GM21786 (cell line): ENCODE measurements around the gene ECE2.

Experiments
- ATAC-seq: cut with Tn5 transposase; IDR thresholded peaks from one replicate; pipeline ENCODE4 v1.9.1; 2021; ENCODE audit not compliant: unreplicated experiment

Gene ECE2

DNA sequence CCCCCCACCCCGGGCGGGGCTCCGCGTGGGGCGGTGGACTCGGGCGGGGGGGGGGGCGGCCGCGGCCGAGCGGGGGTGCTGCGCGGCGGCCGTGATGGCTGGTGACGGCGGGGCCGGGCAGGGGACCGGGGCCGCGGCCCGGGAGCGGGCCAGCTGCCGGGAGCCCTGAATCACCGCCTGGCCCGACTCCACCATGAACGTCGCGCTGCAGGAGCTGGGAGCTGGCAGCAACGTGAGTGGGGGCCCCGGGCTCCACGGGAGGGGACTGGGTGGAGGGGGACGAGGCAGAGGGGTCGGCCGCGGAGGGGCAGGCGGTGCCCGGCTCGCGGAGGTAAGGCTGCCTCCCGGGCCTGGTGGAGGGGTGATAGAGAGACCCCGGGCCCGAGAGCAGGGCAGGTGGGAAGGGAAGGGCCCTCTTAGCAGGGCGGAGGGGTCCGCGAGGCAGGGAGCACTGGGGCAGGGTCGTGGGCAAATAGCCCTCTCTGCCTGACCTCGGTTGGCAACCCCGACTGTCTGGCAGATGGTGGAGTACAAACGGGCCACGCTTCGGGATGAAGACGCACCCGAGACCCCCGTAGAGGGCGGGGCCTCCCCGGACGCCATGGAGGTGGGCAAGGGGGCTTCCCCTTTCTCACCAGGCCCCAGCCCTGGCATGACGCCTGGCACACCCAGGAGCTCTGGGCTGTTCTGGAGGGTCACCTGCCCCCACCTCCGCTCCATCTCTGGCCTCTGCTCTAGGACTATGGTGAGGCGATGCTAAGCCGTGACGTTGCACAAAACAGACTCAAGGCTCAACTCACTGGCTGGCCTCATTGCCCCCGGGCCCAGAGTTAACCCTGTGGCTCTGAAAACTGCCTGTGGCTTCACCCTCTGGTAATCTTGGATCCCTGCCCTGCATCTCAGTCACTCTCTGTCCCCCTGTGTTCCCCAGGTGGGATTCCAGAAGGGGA lies at the start of gene ECE2:
ECE2 (plus strand) TSS at position 62 of the 950 bp plus-strand sequence; CDS start at position 194, 132 bp downstream.
- ATAC-seq, result no peak

DNA sequence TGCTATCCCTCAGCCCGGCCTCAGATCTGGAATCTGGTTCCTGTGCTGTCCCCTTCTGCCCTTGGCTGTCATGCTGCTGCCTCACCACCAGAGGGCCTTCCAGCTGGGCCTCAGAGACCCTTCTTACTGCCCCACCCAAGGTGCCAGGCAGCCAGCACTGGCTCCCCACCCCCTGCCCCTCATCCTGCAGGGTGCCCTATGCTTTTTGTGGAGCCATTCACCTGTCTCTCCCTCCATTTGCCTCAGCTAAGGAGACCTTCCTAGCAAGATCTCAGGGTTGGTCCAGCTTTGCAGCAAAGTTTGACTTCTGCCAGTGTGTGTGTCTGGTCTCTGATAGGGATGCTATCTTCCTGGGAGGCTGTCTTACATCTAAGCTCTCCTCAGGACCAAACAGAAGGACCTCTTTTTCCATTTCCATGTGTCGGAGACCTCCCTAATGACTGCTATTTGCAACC lies 48.3 kb upstream of the ECE2 start:
- ATAC-seq, result no peak

DNA sequence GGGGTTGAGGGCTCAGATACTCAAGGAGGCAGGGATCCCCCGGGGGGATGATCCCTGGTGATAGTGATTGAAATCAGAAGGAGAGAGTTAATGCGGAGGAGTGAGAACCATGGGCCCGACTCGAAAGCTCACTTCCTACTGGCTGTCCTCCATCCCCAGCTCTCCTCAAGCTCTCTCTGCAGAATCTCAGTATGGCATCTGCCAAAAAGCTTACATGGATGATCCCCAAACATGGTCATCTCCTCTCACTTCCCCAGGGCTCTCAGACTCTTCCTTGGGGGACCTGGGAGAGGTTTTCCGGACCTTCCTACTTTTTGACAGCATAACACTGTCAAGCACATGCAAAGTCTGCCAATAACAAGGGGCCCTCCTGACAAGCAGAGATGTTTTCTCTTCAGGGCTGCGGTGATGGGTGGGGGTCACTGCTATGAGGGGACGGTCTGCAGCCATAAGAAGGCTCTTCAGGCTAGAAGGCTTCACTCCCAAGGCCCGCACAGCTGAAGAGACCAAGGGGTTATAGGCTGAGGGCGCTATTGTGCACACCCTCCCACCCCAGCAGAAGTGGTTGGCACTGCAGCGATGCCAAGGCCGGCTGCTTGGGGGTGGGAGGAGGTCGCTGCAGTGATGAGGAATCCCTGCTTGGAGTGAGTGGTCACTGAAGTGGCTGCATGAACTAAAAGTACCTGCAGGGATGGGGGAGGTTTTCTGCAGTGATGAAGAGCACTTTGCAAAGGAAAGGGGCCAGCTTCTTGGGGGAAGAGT lies 47.3 kb upstream of the ECE2 start:
- ATAC-seq, result no peak

DNA sequence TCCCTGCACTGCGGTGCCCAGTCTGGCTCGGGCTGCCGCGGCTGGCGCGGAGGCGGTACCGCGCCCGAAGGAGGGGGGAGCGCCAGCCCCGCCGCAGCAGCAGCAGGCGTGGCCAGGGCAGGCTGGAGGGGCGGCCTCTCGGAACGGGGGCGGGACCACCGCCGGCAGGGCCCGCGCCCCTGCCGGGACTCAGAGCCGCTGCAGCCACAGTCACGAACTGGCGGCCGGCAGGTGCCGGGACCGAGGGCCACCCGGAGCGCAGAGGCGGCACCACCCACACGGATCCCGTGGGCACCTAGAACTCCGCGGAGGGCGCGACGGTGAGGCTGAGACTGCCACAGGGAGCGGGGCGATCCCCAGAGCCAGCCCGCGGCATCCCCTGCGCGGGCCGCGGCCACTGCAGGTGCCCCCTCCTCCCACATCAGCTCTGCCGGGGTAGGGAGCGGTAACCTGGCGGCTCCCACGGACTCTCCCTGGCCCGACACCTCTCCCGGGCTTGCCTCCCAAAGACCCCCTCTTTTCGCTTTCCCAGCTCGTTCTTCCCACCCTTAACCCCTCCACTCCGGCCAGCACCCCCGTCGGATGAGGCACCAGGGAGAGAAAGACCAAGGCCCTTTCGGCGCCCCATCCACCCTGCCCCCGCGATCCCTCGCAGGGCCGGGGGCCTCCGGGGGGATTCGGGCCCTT lies 46.3 kb upstream of the ECE2 start, which contains the start of gene VWA5B2:
VWA5B2 (plus strand) TSS at position 192 of the 687 bp plus-strand sequence. CDS start 944 bp downstream, outside the sequence.
- ATAC-seq, result peak; percentile 65

DNA sequence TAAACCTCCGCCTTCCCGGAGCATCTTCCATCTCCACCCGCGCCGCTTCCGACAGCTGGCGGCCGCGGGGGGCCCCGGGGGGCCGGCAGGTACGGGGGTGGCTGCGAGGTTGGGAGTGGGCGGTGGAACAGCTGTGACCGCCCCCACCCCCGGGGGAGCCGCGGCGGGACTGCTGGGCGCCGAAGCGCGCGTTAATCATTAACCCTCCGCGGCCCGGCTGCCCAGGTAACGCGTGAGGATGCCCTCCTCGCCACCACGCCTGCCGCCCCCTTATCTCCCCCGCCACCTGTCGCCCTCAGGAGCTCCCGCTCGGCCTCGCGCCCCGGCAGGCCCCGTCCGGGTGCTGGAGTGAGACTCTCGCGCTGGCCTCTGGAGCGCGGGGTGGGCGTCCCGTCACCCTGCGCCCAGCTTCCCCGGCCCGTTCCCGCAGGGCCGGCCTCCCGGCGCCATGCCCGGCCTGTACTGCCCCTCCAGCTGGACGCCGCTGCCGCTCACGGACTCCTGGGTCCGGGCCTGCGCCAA lies 45.7 kb upstream of the ECE2 start:
- no peak for ATAC-seq

DNA sequence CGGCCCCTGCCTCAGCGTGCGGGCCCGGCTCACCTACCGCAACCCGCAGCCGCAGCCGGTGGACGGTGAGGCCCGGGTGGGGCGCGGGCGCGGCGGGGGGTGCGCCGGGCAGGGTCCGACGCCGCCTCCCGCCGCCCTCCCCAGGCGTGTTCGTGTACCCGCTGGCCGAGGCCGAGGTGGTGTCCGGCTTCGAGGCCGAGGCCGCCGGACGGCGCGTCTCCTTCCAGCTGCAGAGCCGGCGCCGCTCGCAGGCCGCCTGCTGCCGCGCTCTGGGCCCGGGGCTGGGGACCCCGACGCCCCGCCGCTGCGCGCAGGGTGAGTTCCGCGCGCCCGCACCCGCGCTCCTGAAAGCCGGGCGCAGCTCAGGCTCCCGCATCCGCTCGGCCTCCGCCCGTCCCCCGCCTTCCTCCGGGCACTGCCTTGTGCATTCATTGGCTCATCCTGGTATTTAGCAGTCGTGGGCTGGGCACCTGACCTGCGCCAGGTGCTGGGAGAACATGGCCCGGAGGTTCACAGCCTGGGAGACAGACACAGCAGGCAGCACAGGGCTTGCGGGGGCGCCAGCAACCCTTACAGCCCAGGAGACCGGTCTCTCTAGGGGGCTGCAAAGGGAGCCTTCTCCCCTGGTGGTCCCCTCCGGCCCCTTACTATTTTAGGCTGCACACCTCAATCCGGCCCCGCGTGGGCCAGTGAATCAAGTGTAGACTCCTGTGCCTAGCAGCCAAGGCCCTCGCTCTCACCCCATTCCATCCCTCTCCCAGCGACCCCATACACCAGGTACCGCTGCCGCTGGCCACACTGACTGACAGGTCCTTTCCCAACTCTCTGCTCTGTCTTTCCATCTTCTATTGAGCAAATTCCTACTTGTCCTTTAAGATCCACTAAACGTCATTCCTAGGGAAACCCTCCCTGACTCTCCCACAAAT lies 45.0 kb upstream of the ECE2 start:
- no peak for ATAC-seq

DNA sequence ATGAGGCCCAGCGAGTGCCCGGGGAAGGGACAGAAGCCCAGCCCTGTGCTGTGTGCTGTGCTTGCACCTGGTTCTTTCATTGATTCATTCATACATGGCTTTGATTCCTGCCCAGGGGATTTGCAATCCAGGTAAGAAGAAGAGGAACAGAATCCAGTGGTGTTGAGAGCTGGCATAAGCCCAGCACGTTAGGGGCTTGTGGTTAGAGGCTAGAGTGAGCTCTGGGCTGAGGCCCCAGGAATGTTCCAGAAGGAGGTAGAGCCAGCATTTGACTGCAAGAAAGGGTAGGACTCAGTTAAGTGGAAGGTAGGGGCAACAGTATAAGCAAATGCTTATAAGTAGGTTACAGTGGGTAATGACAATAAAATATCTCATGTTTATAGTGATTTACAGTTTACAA lies 44.2 kb upstream of the ECE2 start:
- no peak for ATAC-seq

DNA sequence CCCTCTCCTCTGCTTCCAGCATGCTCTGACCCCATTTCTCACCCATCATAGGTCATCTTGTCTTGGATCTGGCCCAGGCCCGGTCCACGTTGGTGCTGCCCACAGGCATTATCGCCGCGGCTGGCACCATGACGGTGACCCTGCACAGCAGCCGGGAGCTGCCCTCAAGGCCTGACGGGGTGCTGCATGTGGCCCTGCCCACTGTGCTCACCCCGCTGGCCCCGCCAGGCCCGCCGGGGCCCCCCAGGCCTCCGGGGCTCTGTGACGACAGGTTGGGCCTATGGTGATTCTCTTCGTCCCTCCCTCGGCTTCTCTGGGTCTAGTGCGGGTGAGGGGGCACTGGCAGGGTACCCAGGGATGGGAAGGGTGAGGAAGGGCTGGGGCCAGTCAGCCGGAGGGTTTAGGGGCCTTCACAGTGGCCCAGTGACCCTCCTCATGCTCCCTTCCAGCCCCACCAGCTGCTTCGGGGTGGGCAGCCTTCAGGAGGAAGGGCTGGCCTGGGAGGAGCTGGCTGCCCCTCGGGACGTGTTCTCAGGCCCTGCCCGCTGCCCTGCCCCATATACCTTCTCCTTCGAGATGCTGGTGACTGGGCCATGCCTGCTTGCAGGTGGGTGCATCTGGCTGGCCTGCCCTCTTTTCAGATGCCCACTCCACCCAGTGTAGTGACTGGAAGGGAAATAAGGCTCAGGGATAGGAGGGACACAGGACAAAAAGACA lies 42.5 kb upstream of the ECE2 start:
- ATAC-seq, result no peak

DNA sequence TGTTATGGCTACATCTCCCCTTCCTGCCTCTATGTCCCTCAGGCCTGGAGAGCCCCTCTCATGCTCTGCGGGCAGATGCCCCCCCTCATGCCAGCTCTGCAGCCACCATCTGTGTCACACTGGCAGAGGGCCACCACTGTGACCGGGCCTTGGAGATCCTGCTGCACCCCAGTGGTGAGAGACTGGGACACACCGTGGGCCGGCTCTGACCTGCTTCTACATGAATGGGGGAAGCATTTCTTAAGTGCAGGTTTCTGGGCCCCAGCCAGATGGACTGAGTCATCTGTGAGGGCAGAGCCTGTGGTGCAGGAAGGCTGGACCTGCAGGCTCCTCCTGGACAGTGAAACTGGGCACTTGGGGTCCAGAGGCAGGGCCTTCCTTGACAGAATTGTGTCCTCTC lies 41.6 kb upstream of the ECE2 start:
- no peak for ATAC-seq

DNA sequence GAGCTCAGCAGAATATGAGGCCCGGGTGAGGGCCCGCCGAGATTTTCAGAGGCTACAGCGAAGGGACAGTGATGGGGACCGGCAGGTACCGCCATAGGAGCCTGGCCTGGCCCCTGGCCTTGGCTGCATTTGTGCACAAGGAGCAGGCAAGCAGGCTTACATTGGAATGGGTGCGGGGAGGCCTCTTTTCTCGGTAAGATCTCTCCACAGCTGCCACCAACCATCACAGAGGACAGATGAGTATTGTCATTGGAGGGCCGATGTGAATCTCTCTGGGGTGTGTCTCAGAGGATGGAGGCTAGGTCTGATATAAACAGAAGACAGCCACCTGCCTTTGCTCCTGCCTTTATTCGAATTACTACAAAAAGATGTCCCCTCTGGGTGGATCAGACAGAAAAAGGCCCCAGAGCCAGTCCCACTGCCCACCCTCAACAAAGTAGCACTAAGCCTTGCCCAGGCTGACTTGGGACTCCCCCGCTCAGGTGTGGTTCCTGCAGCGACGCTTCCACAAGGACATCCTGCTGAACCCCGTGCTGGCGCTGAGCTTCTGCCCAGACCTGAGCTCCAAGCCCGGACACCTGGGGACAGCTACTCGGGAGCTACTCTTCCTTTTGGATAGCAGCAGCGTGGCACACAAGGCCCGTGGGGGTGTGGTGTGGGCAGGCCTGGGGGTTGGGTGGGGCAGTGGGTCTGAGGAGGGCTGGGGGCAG lies 41.0 kb upstream of the ECE2 start:
- ATAC-seq, result no peak

DNA sequence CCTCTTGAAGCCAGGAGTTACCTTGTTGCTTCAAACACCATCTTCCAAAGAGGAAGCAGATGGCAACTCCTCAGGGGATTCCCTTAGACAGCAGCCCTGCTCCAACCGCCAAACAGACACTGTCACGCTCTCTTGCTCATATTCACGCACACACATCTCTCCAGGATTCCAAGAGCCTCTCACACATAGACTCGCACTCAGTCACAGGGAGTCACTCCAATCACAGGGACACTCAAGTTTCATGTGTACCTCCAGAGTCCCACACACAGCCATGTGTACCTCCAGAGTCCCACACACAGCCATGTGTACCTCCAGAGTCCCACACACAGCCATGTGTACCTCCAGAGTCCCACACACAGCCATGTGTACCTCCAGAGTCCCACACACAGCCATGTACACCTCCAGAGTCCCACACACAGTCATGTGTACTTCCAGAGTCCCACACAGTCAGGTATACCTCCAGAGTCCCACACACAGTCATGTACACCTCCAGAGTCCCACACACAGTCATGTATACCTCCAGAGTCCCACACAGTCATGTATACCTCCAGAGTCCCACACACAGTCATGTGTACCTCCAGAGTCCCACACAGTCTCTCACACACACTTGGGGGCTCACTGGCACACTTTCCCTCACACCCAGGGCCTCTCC lies 40.3 kb upstream of the ECE2 start:
- no peak for ATAC-seq

DNA sequence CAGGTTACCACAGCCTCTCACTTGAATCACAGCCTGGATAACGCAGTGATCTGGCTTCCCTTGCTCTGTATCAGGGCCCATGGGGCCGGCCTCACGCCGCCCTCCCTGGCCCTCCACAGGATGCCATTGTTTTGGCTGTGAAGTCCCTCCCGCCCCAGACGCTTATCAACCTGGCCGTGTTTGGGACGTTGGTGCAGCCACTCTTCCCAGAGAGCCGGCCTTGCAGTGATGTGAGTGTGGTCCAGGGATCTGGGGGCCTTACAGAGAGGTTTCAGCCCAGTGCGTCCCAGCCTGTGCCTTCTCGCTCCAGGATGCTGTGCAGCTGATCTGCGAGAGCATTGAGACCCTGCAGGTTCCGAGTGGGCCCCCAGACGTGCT lies 39.8 kb upstream of the ECE2 start:
- ATAC-seq, result no peak

DNA sequence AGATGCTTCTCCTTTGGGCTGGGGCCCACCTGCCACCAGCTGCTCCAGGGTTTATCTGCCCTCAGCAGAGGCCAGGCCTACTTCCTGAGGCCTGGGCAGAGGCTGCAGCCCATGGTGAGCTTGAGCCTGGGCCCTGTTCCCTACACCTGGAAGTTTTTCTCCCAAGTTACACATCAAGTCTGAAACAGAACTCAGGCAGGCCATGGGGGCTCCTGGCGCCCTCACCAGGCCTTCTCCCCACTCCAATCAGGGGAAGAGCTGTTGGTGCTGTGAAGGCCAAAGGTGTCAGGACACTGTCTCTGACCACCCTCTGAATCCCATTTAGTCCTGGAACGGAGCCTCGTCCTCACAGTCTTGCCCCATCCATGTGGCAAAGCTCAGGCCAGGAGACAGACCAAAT lies 39.2 kb upstream of the ECE2 start:
- no peak for ATAC-seq

DNA sequence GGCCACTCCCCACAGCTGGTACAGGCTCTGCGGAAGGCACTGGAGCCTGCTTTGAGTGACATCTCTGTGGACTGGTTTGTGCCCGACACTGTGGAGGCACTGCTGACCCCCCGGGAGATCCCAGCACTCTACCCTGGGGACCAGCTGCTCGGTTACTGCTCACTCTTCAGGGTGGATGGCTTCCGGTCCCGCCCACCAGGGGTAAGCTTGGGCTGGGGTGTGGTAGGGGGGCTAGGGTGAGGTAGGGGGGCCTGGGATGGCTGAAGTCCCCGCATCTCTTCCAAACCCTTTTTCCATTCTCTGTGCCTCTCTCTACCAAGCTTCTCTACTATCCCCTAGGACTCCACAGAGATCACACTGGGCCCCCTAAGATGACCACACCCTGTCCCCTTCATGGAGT lies 38.6 kb upstream of the ECE2 start:
- ATAC-seq, result no peak

DNA sequence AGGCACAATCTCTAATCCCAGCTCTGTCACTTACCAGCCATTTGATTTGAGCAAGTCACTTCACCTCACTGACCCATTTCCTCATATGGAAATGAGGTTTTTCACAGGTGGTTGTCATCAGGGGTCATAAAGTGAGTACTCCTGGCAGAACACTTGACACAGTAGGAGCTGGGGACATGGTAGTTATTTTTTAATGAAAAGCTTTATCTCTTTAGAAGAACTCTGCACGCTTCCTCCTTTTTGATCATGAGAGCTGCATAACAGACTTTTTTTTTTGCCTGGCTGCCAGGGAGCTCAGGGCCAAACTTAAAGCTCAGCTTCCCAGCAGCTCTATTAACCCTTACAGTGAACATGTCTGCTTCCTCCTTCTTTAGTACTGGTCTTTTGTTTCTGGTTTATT lies 38.0 kb upstream of the ECE2 start:
- ATAC-seq, result no peak

DNA sequence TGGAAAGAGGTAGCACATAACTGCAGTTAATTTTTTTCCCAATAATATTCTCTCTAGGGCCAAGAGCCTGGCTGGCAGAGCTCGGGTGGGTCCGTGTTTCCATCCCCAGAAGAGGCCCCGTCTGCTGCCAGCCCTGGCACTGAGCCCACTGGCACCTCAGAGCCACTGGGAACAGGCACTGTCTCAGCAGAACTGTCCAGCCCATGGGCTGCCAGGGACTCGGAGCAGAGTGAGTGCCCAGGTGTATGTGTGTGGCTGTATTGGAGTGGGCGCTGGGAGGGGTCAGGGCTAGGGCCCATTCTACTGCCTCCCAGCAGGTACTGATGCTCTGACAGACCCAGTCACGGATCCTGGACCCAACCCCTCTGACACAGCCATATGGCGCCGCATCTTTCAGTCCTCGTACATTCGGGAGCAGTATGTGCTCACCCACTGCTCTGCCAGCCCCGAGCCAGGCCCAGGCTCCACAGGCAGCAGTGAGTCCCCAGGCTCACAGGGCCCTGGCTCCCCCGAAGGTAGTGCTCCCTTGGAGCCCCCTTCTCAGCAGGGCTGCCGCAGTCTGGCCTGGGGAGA lies 37.5 kb upstream of the ECE2 start:
- no peak for ATAC-seq

DNA sequence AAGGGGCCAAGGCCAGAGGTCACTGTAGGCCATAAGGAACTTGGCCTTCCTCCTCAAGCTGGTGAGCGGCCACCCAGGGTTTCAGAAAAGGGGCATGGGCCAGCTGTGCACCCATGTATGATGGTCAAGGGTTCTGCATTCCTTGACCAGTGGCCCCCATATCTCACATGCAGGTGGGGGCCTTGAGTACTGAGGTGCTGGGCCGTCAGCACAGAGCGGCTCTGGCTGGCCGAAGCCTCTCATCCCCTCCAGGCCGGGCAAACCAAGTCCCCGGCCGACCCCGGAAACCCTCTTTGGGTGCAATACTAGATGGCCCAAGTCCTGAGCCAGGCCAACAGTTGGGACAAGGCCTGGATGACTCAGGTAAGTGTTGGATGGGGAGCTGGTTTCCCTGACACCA lies 36.6 kb upstream of the ECE2 start:
- ATAC-seq, result no peak

DNA sequence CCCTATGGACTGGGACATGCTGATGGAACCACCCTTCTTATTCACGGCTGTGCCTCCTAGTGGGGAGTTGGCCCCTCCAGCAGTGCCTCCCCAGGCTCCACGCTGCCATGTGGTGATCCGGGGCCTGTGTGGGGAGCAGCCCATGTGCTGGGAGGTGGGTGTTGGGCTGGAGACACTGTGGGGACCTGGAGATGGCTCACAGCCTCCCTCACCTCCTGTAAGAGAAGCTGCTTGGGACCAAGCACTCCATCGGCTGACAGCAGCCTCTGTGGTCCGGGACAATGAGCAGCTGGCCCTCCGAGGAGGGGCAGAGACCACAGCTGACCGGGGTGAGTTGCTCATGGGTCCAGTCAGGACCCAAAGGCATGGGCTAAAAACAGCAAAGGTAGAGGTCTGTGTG lies 36.1 kb upstream of the ECE2 start:
- ATAC-seq, result no peak
